Glutamatergic neuron (in vitro differentiated cells): ENCODE data around the gene SERPINB3. TPM values are rescaled to one million over a fixed set of nuclear protein-coding genes. Genes with fewer than 3 reads are reported as not detected.

Experiments used
- DNase-seq: peaks from one replicate; pipeline ENCODE4 v3.0.0; 2022
- H3K27ac Mint-ChIP-seq: one replicate; pipeline ENCODE4 v1.8.0; 2020; ENCODE audit warnings: mild to moderate bottlenecking, mixed read lengths, inconsistent platforms; ENCODE audit not compliant: unreplicated experiment
- H3K27me3 Mint-ChIP-seq: one replicate; pipeline ENCODE4 v1.8.0; 2020; ENCODE audit warnings: mild to moderate bottlenecking, moderate library complexity, mixed read lengths, inconsistent platforms; ENCODE audit not compliant: unreplicated experiment
- H3K36me3 Mint-ChIP-seq: one replicate; pipeline ENCODE4 v1.8.0; 2020; ENCODE audit warnings: mild to moderate bottlenecking, mixed read lengths, inconsistent platforms; ENCODE audit not compliant: unreplicated experiment
- H3K4me1 Mint-ChIP-seq: one replicate; pipeline ENCODE4 v1.8.0; 2020; ENCODE audit warnings: mild to moderate bottlenecking, low read depth, mixed read lengths, inconsistent platforms; ENCODE audit not compliant: unreplicated experiment
- H3K4me3 Mint-ChIP-seq: one replicate; pipeline ENCODE4 v1.8.0; 2020; ENCODE audit warnings: mild to moderate bottlenecking, mixed read lengths, inconsistent platforms; ENCODE audit not compliant: unreplicated experiment
- H3K9me3 Mint-ChIP-seq: one replicate; pipeline ENCODE4 v1.8.0; 2020; ENCODE audit warnings: mild to moderate bottlenecking, moderate library complexity, mixed read lengths, inconsistent platforms; ENCODE audit not compliant: unreplicated experiment
- CTCF ChIP-seq: fragments of 200-600 bp; sonication (generic); IDR thresholded peaks from one replicate; pipeline ENCODE4 v1.5.0; 2021; ENCODE audit not compliant: partially characterized antibody, unreplicated experiment
- total RNA-seq: library from RNA; stranded (reverse); fragmentation: NEBNext Ultra II Directional; extraction: Animal tissue kit (Norgen Biotek cat#: 25700); gene quantifications from one replicate; pipeline ENCODE4 v1.2.1, GENCODE V29; 2021; ENCODE audit not compliant: unreplicated experiment

SERPINB3 gene
- total RNA-seq, 1 donor from 2014 or later, result not detected

DNA sequence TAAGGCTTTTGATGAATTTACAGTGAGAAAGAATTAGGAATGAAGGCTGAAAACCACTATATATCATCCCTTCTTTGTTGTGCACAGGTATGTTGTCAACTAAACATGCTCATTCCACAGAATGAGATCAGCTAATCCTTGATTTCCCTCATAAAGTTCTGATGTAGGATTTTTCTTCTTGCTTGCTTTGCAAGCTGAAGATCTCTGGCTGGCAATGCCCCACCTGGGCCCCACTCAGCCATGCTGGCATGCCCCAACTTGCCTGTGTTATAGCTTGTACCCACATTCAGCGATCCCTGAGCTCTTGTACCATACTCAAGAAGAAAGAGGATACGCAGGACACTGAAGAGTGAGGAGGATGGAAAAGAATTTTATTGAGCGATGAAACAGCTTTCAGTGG is 23.0 kb upstream of the SERPINB3 start:
- Mint-ChIP-seq H3K27me3 (no peaks in the 10 kb centered on the region), H3K36me3 (no peaks in the 10 kb centered on the region), H3K4me1 (no peaks in the 10 kb centered on the region), H3K9me3 (peaks cover 3% of the 10 kb centered on the region), H3K4me3 (no peak overlapping the region), H3K27ac (no peak overlapping the region)
- TF ChIP-seq CTCF, result no peak
- no peak for DNase-seq

DNA sequence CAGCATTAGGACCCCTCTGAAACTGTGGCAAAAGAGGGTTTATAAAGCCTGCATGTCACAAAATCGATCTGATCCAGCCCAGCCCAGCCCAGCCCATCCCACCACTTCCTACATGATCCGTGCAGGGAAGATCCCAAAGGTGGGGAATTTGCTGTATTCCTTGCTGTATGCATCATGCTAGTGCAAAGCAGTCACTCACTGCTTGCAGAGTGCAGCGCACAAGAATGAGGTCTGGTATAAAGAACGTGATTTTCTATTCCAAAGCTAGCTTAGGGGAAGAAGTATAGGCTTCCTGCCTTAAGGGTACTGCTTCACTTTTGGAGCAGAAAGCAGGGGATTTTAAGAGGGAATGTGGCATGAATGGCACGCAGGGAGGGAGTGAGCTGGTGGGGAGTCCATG is 22.2 kb upstream of the SERPINB3 start:
- H3K27ac Mint-ChIP-seq, result no peak overlapping the region
- H3K9me3 Mint-ChIP-seq, result peaks cover 3% of the 10 kb centered on the region
- no peaks in the 10 kb centered on the region for H3K27me3 Mint-ChIP-seq
- no peak for DNase-seq
- H3K4me1 Mint-ChIP-seq, result no peaks in the 10 kb centered on the region
- no peaks in the 10 kb centered on the region for H3K36me3 Mint-ChIP-seq
- H3K4me3 Mint-ChIP-seq, result no peak overlapping the region
- TF ChIP-seq CTCF, result no peak

- Mint-ChIP-seq H3K36me3 (no peaks in the 10 kb centered on the region), H3K27me3 (no peaks in the 10 kb centered on the region), H3K4me1 (no peaks in the 10 kb centered on the region), H3K27ac (no peak overlapping the region), H3K4me3 (no peak overlapping the region), H3K9me3 (peaks cover 3% of the 10 kb centered on the region)
- DNase-seq, result no peak
- no peak for TF ChIP-seq CTCF
These were observed 21.5 kb upstream of the SERPINB3 start for GRCh38 chr18:63683152-63683551.

DNA sequence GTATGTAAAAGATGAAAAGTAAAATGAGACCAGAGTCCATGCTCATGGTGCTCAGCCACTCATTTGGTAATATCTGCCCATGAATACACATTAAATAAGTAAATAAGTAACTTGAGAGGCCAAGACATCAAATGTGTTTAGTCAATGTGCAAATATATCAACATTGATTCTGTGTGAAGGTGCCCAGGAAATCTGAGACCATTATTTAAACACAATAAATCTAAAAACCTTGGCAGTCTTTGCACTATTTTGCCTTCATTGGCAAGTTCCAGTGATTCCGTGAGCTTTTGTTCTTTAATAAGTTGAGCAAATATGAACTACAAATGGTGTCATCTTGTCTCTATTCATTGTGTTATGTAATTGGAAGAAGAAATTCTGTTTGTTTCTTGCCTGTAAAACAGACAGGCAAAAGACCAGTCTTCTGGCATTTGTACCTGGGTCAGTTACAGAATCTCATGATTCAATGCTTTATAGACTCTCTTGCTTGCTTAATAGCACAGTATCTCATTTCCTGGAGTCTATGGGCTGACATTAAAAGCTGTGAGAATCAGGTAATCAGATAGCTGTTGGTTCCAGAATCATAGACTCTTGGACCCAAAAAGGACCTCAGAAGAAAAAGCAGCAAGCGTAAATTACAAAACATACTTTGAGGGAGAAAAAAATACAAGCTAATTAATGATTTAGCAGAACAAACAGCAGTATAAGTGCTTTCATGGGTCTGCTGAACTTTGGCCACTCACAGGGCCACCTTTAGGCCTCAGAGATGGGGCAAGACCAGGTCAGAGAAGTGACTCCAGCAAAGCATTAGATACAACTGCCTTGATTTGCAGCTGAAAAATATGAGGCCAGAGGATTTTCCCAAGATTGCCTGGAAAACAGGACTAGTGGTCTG is 20.0 kb upstream of the SERPINB3 start:
- no peak for TF ChIP-seq CTCF

DNA sequence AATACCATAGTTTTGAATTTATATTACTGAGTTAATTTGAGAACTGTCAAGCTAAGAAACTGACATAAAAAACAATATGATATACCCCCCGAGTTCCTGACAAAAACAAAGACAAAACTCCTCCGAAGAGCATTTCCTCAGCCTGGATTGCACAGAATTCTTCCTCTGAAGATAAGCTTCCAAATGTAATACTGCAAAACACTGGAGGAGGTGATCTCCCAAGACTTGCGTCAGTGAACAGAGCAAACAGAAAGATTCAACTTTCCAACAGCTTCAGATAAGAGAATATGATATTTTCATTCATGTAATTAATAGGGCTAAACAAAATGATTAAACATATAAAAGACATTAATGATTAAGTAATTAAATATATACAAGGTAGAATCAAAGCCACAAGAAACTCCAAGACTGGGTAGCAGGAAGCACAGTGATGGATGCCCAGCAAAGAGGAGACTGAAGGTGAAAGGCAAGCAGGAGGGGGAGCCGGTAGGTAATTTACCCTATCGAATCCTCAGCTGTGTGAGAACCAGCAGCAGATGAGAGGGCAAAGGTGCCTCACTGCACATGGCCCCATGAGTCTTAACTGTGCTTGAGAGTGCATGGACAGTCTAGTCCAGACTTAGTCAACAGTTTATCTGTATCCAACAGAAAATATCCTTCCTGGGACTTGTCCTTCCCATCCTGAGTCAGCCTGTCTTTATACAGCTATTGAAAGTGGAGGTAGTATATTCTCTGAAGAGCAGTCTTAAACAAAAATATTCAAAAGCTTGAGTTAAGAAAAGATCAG is 18.3 kb upstream of the SERPINB3 start:
- H3K9me3 Mint-ChIP-seq, result peaks cover 2% of the 10 kb centered on the region
- no peaks in the 10 kb centered on the region for H3K4me1 Mint-ChIP-seq
- TF ChIP-seq CTCF, result no peak
- H3K27ac Mint-ChIP-seq, result no peak overlapping the region
- no peaks in the 10 kb centered on the region for H3K27me3 Mint-ChIP-seq
- no peak overlapping the region for H3K4me3 Mint-ChIP-seq
- H3K36me3 Mint-ChIP-seq, result no peaks in the 10 kb centered on the region
- no peak for DNase-seq

More for the DNA sequence above, 20.0 kb upstream of the SERPINB3 start:
- no peak overlapping the region for H3K27ac Mint-ChIP-seq
- H3K4me3 Mint-ChIP-seq, result no peak overlapping the region
- H3K36me3 Mint-ChIP-seq, result no peaks in the 10 kb centered on the region
- DNase-seq, result no peak
- H3K4me1 Mint-ChIP-seq, result no peaks in the 10 kb centered on the region
- H3K27me3 Mint-ChIP-seq, result no peaks in the 10 kb centered on the region
- H3K9me3 Mint-ChIP-seq, result peaks cover 3% of the 10 kb centered on the region
